ACC112 (cell line): ENCODE results near the gene ASS1.

Source experiments
- H2AFZ ChIP-seq: fragments of 200-600 bp; sonication (generic); one replicate; pipeline ENCODE4 v1.6.0; 2017; ENCODE audit warnings: antibody characterized with exemption, low read length; ENCODE audit not compliant: unreplicated experiment
- H3K27ac ChIP-seq: fragments of 200-600 bp; sonication (generic); 2 replicates; pipeline ENCODE4 v1.5.1; 2014; ENCODE audit warnings: low read depth, mild to moderate bottlenecking, antibody characterized with exemption, low read length, moderate library complexity
- H3K27me3 ChIP-seq: fragments of 200-600 bp; sonication (generic); 2 replicates; pipeline ENCODE4 v1.6.1; 2014; ENCODE audit warnings: mild to moderate bottlenecking, antibody characterized with exemption, low read length, moderate library complexity, mixed read lengths; ENCODE audit not compliant: insufficient read depth
- H3K36me3 ChIP-seq: fragments of 200-600 bp; sonication (generic); 2 replicates; pipeline ENCODE4 v1.6.1; 2016; ENCODE audit warnings: mild to moderate bottlenecking, antibody characterized with exemption, low read length, moderate library complexity, mixed read lengths; ENCODE audit not compliant: insufficient read depth
- H3K4me1 ChIP-seq: fragments of 200-600 bp; sonication (generic); one replicate; pipeline ENCODE4 v1.6.1; 2016; ENCODE audit warnings: low read length, mixed read lengths; ENCODE audit not compliant: insufficient read depth, unreplicated experiment, control insufficient read depth
- H3K4me3 ChIP-seq: fragments of 200-600 bp; sonication (generic); 2 replicates; pipeline ENCODE4 v1.5.1; 2014; ENCODE audit warnings: mild to moderate bottlenecking, low read depth, low read length
- H3K79me2 ChIP-seq: fragments of 200-600 bp; sonication (generic); one replicate; pipeline ENCODE4 v1.6.0; 2016; ENCODE audit warnings: low read length; ENCODE audit not compliant: control insufficient read depth, unreplicated experiment, insufficient read depth

The ASS1 gene

GRCh38 chr9:130535818-130536521 is 91.2 kb downstream of the ASS1 start:
- H2AFZ ChIP-seq = no peak overlapping the region

GRCh38 chr9:130536701-130537107 is 91.9 kb downstream of the ASS1 start:
- no peaks in the 10 kb centered on the region for H3K27me3 ChIP-seq
- H3K4me3 ChIP-seq = no peak overlapping the region
- no peaks in the 10 kb centered on the region for H3K79me2 ChIP-seq
- H3K27ac ChIP-seq = no peak overlapping the region
- H3K4me1 ChIP-seq = peaks cover 37% of the 10 kb centered on the region
- no peaks in the 10 kb centered on the region for H3K36me3 ChIP-seq
- H2AFZ ChIP-seq = no peak overlapping the region

More at GRCh38 chr9:130535818-130536521, 91.2 kb downstream of the ASS1 start:
- Histone ChIP-seq H3K27ac (no peak overlapping the region), H3K27me3 (no peaks in the 10 kb centered on the region), H3K4me3 (peak overlapping the region; percentile 12; the same call in 1 of the 2 replicates), H3K79me2 (no peaks in the 10 kb centered on the region), H3K36me3 (no peaks in the 10 kb centered on the region), H3K4me1 (peaks cover 37% of the 10 kb centered on the region)

- no peaks in the 10 kb centered on the region for H3K36me3 ChIP-seq
- H3K27ac ChIP-seq = no peak overlapping the region
Measured at GRCh38 chr9:130537346-130538050, 92.7 kb downstream of the ASS1 start.

GRCh38 chr9:130539420-130540223 is 94.9 kb downstream of the ASS1 start:
- peaks cover 45% of the 10 kb centered on the region for H3K4me1 ChIP-seq
- no peaks in the 10 kb centered on the region for H3K79me2 ChIP-seq
- no peak overlapping the region for H3K4me3 ChIP-seq
- no peak overlapping the region for H3K27ac ChIP-seq
- no peaks in the 10 kb centered on the region for H3K27me3 ChIP-seq
- H2AFZ ChIP-seq = no peak overlapping the region
- H3K36me3 ChIP-seq = no peaks in the 10 kb centered on the region

More at GRCh38 chr9:130537346-130538050, 92.7 kb downstream of the ASS1 start:
- Histone ChIP-seq H3K79me2 (no peaks in the 10 kb centered on the region), H3K27me3 (no peaks in the 10 kb centered on the region), H3K4me3 (no peak overlapping the region), H3K4me1 (peaks cover 38% of the 10 kb centered on the region), H2AFZ (no peak overlapping the region)

- Histone ChIP-seq H3K4me1 (peaks cover 37% of the 10 kb centered on the region), H3K36me3 (no peaks in the 10 kb centered on the region), H3K4me3 (no peak overlapping the region), H3K27me3 (no peaks in the 10 kb centered on the region), H2AFZ (no peak overlapping the region), H3K79me2 (no peaks in the 10 kb centered on the region), H3K27ac (no peak overlapping the region)
Measured at GRCh38 chr9:130541533-130541932, 96.8 kb downstream of the ASS1 start.

GRCh38 chr9:130542038-130542437 is 97.3 kb downstream of the ASS1 start:
- Histone ChIP-seq H3K27me3 (no peaks in the 10 kb centered on the region), H3K27ac (no peak overlapping the region), H3K4me3 (no peak overlapping the region), H3K36me3 (no peaks in the 10 kb centered on the region), H3K4me1 (peaks cover 37% of the 10 kb centered on the region), H3K79me2 (no peaks in the 10 kb centered on the region), H2AFZ (no peak overlapping the region)

- Histone ChIP-seq H3K79me2 (no peaks in the 10 kb centered on the region), H3K36me3 (no peaks in the 10 kb centered on the region), H2AFZ (no peak overlapping the region), H3K4me1 (peaks cover 34% of the 10 kb centered on the region), H3K27ac (no peak overlapping the region), H3K27me3 (no peaks in the 10 kb centered on the region), H3K4me3 (no peak overlapping the region)
Measured at GRCh38 chr9:130542457-130543228, 97.9 kb downstream of the ASS1 start.

GRCh38 chr9:130543368-130543767 is 98.6 kb downstream of the ASS1 start:
- Histone ChIP-seq H3K4me1 (peaks cover 26% of the 10 kb centered on the region), H3K27ac (no peak overlapping the region), H3K79me2 (no peaks in the 10 kb centered on the region), H3K4me3 (no peak overlapping the region), H2AFZ (no peak overlapping the region), H3K36me3 (no peaks in the 10 kb centered on the region), H3K27me3 (no peaks in the 10 kb centered on the region)

GRCh38 chr9:130543859-130544258 is 99.1 kb downstream of the ASS1 start:
- Histone ChIP-seq H2AFZ (no peak overlapping the region), H3K4me1 (peaks cover 21% of the 10 kb centered on the region), H3K4me3 (no peak overlapping the region), H3K27ac (no peak overlapping the region), H3K36me3 (no peaks in the 10 kb centered on the region), H3K27me3 (no peaks in the 10 kb centered on the region), H3K79me2 (no peaks in the 10 kb centered on the region)

GRCh38 chr9:130544364-130544763 is 99.6 kb downstream of the ASS1 start:
- H3K79me2 ChIP-seq = no peaks in the 10 kb centered on the region
- H3K4me3 ChIP-seq = no peak overlapping the region
- H3K4me1 ChIP-seq = peaks cover 18% of the 10 kb centered on the region
- H3K36me3 ChIP-seq = no peaks in the 10 kb centered on the region
- H3K27ac ChIP-seq = no peak overlapping the region
- no peak overlapping the region for H2AFZ ChIP-seq
- H3K27me3 ChIP-seq = no peaks in the 10 kb centered on the region
